ENCODE data around the gene D2HGDH. TPM values are rescaled to one million over a fixed set of nuclear protein-coding genes. Genes with fewer than 3 reads are reported as not detected.
A peak's percentile ranks its signal among the peaks of the same experiment; 100 is the strongest.
"Not testable (repeated sequence)": the region's sequence is repeated elsewhere in the genome, so short reads cannot be mapped to it uniquely, and the experiment has no call there.

The D2HGDH gene
- total and polyA plus RNA-seq, 5 donors from 2014 or later = 0.73 to 38.4 (median 3.1) TPM

- H3K4me1 ChIP-seq (ENCODE audit: control insufficient read depth, insufficient read depth, low read length, poor library complexity, severe bottlenecking) = no peaks in the 10 kb centered on the region
- H3K27ac Mint-ChIP-seq = no peak overlapping the region
Observed at GRCh38 chr2:241759067-241759807, 24.8 kb downstream of the D2HGDH start.

GRCh38 chr2:241759893-241760292 is 25.5 kb downstream of the D2HGDH start:
- H3K27me3 ChIP-seq (ENCODE audit: control insufficient read depth, insufficient read depth, low read length); H3K27me3 Mint-ChIP-seq; ATAC-seq (ENCODE audit: low read depth in 2 of 2); DNase-seq; H3K27ac ChIP-seq (ENCODE audit: insufficient read depth, low read length, poor library complexity, severe bottlenecking); H3K9me3 ChIP-seq (ENCODE audit: control insufficient read depth in 2 of 2, low read length in 2 of 2); H3K4me3 ChIP-seq (ENCODE audit: low read depth, low read length); H3K9me3 Mint-ChIP-seq; H3K4me1 ChIP-seq (ENCODE audit: control insufficient read depth, insufficient read depth, low read length, poor library complexity, severe bottlenecking): not testable (repeated sequence)
- Mint-ChIP-seq H3K4me3 (peak overlapping the region in 1 of 4 donors; percentile 34), H3K27ac (peak overlapping the region in 1 of 3 donors; percentile 61), H3K4me1 (peaks cover 0 to 12% (median 8%) of the 10 kb centered on the region in 4 donors), H3K36me3 (peaks cover 22% of the 10 kb centered on the region)
- H3K36me3 ChIP-seq (ENCODE audit: control insufficient read depth, insufficient read depth, low read length) = peaks cover 12% of the 10 kb centered on the region

More at GRCh38 chr2:241759067-241759807, 24.8 kb downstream of the D2HGDH start:
- Histone ChIP-seq H3K27ac (ENCODE audit: insufficient read depth, low read length, poor library complexity, severe bottlenecking) (no peak overlapping the region), H3K4me3 (ENCODE audit: low read depth, low read length) (no peak overlapping the region), H3K27me3 (ENCODE audit: control insufficient read depth, insufficient read depth, low read length) (no peaks in the 10 kb centered on the region), H3K9me3 (ENCODE audit: control insufficient read depth in 2 of 2, low read length in 2 of 2) (peaks cover 0 to 5% of the 10 kb centered on the region in 2 experiments), H3K36me3 (ENCODE audit: control insufficient read depth, insufficient read depth, low read length) (peaks cover 12% of the 10 kb centered on the region)
- peak overlapping the region in 2 of 4 donors; percentile 11 to 34 for H3K4me3 Mint-ChIP-seq
- no peak for ATAC-seq (ENCODE audit: low read depth in 2 of 2)
- DNase-seq = no peak
- H3K9me3 Mint-ChIP-seq = peaks cover 0 to 4% (median 0%) of the 10 kb centered on the region in 7 donors
- peaks cover 0 to 12% (median 8%) of the 10 kb centered on the region in 4 donors for H3K4me1 Mint-ChIP-seq
- H3K27me3 Mint-ChIP-seq = no peaks in the 10 kb centered on the region
- peaks cover 24% of the 10 kb centered on the region for H3K36me3 Mint-ChIP-seq

- Histone ChIP-seq H3K4me3 (ENCODE audit: low read depth, low read length) (no peak overlapping the region), H3K9me3 (ENCODE audit: control insufficient read depth in 2 of 2, low read length in 2 of 2) (peaks cover 0 to 5% of the 10 kb centered on the region in 2 experiments), H3K27me3 (ENCODE audit: control insufficient read depth, insufficient read depth, low read length) (no peaks in the 10 kb centered on the region), H3K27ac (ENCODE audit: insufficient read depth, low read length, poor library complexity, severe bottlenecking) (no peak overlapping the region), H3K36me3 (ENCODE audit: control insufficient read depth, insufficient read depth, low read length) (peaks cover 12% of the 10 kb centered on the region), H3K4me1 (ENCODE audit: control insufficient read depth, insufficient read depth, low read length, poor library complexity, severe bottlenecking) (no peaks in the 10 kb centered on the region)
- Mint-ChIP-seq H3K4me1 (peaks cover 0 to 12% (median 8%) of the 10 kb centered on the region in 4 donors), H3K9me3 (peaks cover 0 to 4% (median 0%) of the 10 kb centered on the region in 7 donors), H3K27me3 (no peaks in the 10 kb centered on the region), H3K4me3 (no peak overlapping the region), H3K27ac (no peak overlapping the region), H3K36me3 (peaks cover 22% of the 10 kb centered on the region)
- ATAC-seq (ENCODE audit: low read depth in 2 of 2) (no peak), DNase-seq (no peak)
Observed at GRCh38 chr2:241760301-241760771, 25.9 kb downstream of the D2HGDH start.

GRCh38 chr2:241762321-241762932 is 28.0 kb downstream of the D2HGDH start:
- Histone ChIP-seq H3K4me1 (ENCODE audit: control insufficient read depth, insufficient read depth, low read length, poor library complexity, severe bottlenecking) (no peaks in the 10 kb centered on the region), H3K27ac (ENCODE audit: insufficient read depth, low read length, poor library complexity, severe bottlenecking) (no peak overlapping the region), H3K4me3 (ENCODE audit: low read depth, low read length) (no peak overlapping the region), H3K9me3 (ENCODE audit: control insufficient read depth in 2 of 2, low read length in 2 of 2) (peaks cover 0 to 5% of the 10 kb centered on the region in 2 experiments), H3K27me3 (ENCODE audit: control insufficient read depth, insufficient read depth, low read length) (no peaks in the 10 kb centered on the region), H3K36me3 (ENCODE audit: control insufficient read depth, insufficient read depth, low read length) (peaks cover 3% of the 10 kb centered on the region)
- no peaks in the 10 kb centered on the region for H3K27me3 Mint-ChIP-seq
- H3K4me3 Mint-ChIP-seq = peak overlapping the region; percentile 18 to 63 (median 45)
- peak overlapping the region; percentile 53 to 78 (median 69) for H3K27ac Mint-ChIP-seq
- H3K9me3 Mint-ChIP-seq = peaks cover 0 to 4% (median 0%) of the 10 kb centered on the region in 7 donors
- ATAC-seq (ENCODE audit: low read depth in 2 of 2) (peak in 1 of 2 donors; percentile 10), DNase-seq (no peak)
- H3K36me3 Mint-ChIP-seq = peaks cover 22% of the 10 kb centered on the region
- peaks cover 0 to 12% (median 8%) of the 10 kb centered on the region in 4 donors for H3K4me1 Mint-ChIP-seq

- Histone ChIP-seq H3K27ac (ENCODE audit: insufficient read depth, low read length, poor library complexity, severe bottlenecking) (no peak overlapping the region), H3K4me1 (ENCODE audit: control insufficient read depth, insufficient read depth, low read length, poor library complexity, severe bottlenecking) (no peaks in the 10 kb centered on the region), H3K4me3 (ENCODE audit: low read depth, low read length) (no peak overlapping the region), H3K36me3 (ENCODE audit: control insufficient read depth, insufficient read depth, low read length) (peaks cover 3% of the 10 kb centered on the region), H3K27me3 (ENCODE audit: control insufficient read depth, insufficient read depth, low read length) (no peaks in the 10 kb centered on the region), H3K9me3 (ENCODE audit: control insufficient read depth in 2 of 2, low read length in 2 of 2) (peaks cover 0 to 5% of the 10 kb centered on the region in 2 experiments)
- Mint-ChIP-seq H3K9me3 (peaks cover 0 to 4% (median 0%) of the 10 kb centered on the region in 7 donors), H3K36me3 (peaks cover 22% of the 10 kb centered on the region), H3K4me3 (peak overlapping the region; percentile 18 to 63 (median 45)), H3K4me1 (peaks cover 0 to 12% (median 8%) of the 10 kb centered on the region in 4 donors), H3K27me3 (no peaks in the 10 kb centered on the region), H3K27ac (peak overlapping the region; percentile 69 to 82 (median 78))
- DNase-seq (peak in 1 of 3 donors; percentile 16), ATAC-seq (ENCODE audit: low read depth in 2 of 2) (peak; percentile 50 to 62)
Observed at GRCh38 chr2:241762933-241763369, 28.5 kb downstream of the D2HGDH start.

- ATAC-seq (ENCODE audit: low read depth in 2 of 2) = no peak
Observed at GRCh38 chr2:241763551-241764274, 29.3 kb downstream of the D2HGDH start.

More at GRCh38 chr2:241763551-241764274, 29.3 kb downstream of the D2HGDH start:
- Mint-ChIP-seq H3K36me3 (peaks cover 22% of the 10 kb centered on the region), H3K9me3 (peaks cover 0 to 4% (median 0%) of the 10 kb centered on the region in 7 donors), H3K4me1 (peaks cover 0 to 12% (median 8%) of the 10 kb centered on the region in 4 donors), H3K27ac (peak overlapping the region in 2 of 3 donors; percentile 69 to 82), H3K27me3 (no peaks in the 10 kb centered on the region), H3K4me3 (peak overlapping the region in 1 of 4 donors; percentile 18)
- H3K36me3 ChIP-seq (ENCODE audit: control insufficient read depth, insufficient read depth, low read length) = peaks cover 3% of the 10 kb centered on the region
- H3K27me3 ChIP-seq (ENCODE audit: control insufficient read depth, insufficient read depth, low read length) = no peaks in the 10 kb centered on the region
- no peak overlapping the region for H3K27ac ChIP-seq (ENCODE audit: insufficient read depth, low read length, poor library complexity, severe bottlenecking)
- no peak overlapping the region for H3K4me3 ChIP-seq (ENCODE audit: low read depth, low read length)
- peaks cover 0 to 5% of the 10 kb centered on the region in 2 experiments for H3K9me3 ChIP-seq (ENCODE audit: control insufficient read depth in 2 of 2, low read length in 2 of 2)
- no peaks in the 10 kb centered on the region for H3K4me1 ChIP-seq (ENCODE audit: control insufficient read depth, insufficient read depth, low read length, poor library complexity, severe bottlenecking)
- DNase-seq = no peak
